Measurements from ENCODE around the gene ZNF862. TPM values are rescaled to one million over a fixed set of nuclear protein-coding genes. Genes with fewer than 3 reads are reported as not detected.

ZNF862 gene
- total and polyA plus RNA-seq, 2 donors (not counting 3 experiments of a cell fraction or from before 2014, with no cell fraction given), result 10.8 to 14.7 TPM

DNA sequence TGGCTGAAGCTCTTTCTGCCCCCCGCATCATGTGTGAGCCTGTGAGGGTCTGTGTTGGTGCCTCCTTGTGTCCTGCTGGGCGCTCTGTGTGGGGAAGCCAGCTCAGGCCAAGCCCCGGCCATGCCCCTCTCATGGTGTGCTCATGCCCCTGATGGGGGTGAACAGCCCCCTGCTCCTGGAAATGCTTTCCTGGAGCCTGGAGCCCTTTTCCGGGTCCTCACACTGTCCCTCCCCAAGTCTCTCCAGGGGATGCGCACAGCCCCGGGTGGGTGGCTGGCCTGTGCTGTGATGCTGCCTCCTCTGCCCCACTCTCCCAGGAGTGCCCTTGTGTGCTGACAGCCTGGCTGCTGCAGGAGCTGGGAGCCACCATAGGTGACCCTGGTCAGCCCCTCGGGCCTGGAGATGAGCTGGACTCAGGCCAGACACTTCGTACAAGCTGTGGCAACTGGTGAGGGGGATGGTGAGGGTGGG, 20.8 kb upstream of the ZNF862 start:
- Histone ChIP-seq H3K9me3 (replicated peaks; ENCODE audit: control insufficient read depth, insufficient read depth, low read length) (no peaks in the 10 kb centered on the region), H3K27me3 (ENCODE audit: control insufficient read depth in 2 of 2, insufficient read depth in 2 of 2, low read length in 2 of 2) (no peaks in the 10 kb centered on the region), H3K4me1 (ENCODE audit: control insufficient read depth, extremely low read depth, insufficient read depth, low read length) (no peaks in the 10 kb centered on the region), H3K4me2 (ENCODE audit: insufficient read depth, low read length) (no peak overlapping the region), H2AFZ (ENCODE audit: low read depth, low read length) (no peak overlapping the region), H3K79me2 (ENCODE audit: control insufficient read depth, insufficient read depth, low read length) (no peaks in the 10 kb centered on the region), H3K9me1 (replicated peaks; ENCODE audit: control insufficient read depth, extremely low read depth, insufficient read depth, low read length) (no peaks in the 10 kb centered on the region), H3K9ac (replicated peaks; ENCODE audit: extremely low read depth, insufficient read depth, low read length) (no peak overlapping the region), H3K36me3 (ENCODE audit: control insufficient read depth in 2 of 2, extremely low read depth in 1 of 2, insufficient read depth in 2 of 2, low read length in 2 of 2) (no peaks in the 10 kb centered on the region), H3K4me3 (replicated peaks in 1 of 3; ENCODE audit: insufficient read depth in 1 of 3, low read depth in 1 of 3, low read length in 3 of 3) (no peak overlapping the region), H4K20me1 (replicated peaks; ENCODE audit: control insufficient read depth, extremely low read depth, insufficient read depth, low read length) (no peaks in the 10 kb centered on the region), H3K27ac (ENCODE audit: insufficient read depth, low read depth, low read length) (no peak overlapping the region)
- ChIA-PET CTCF (interaction anchor here (1.3 kb wide), 1 partner anchor 11 kb away, joined by 4 read pairs; no protein-coding TSS in a partner anchor), POLR2A (no interaction called here)
- BruUV-seq (replicated peaks), result no TSS peak
- TF ChIP-seq, protein P1, sequence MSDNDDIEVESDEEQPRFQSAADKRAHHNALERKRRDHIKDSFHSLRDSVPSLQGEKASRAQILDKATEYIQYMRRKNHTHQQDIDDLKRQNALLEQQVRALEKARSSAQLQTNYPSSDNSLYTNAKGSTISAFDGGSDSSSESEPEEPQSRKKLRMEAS (IDR thresholded peaks at IDR 0.05; ENCODE audit: insufficient read depth, insufficient read length), result no peak
- no peak for TF ChIP-seq MYC (IDR thresholded peaks at IDR 0.05; ENCODE audit: low read depth, low read length)
- dilution Hi-C loops (cut with MboI; ENCODE audit: extremely low pct_ligation_motif_present, low sequenced_read_pairs), result no loop called here
- intact Hi-C loops (cut with micrococcal nuclease), result no loop called here
- no peak for DNase-seq (ENCODE audit: low read depth, low spot score)
- FAIRE-seq, result no peak

GRCh38 chr7:149817836-149818535, 20.2 kb upstream of the ZNF862 start:
- Histone ChIP-seq H3K36me3 (ENCODE audit: control insufficient read depth in 2 of 2, extremely low read depth in 1 of 2, insufficient read depth in 2 of 2, low read length in 2 of 2) (no peaks in the 10 kb centered on the region), H3K9me1 (replicated peaks; ENCODE audit: control insufficient read depth, extremely low read depth, insufficient read depth, low read length) (no peaks in the 10 kb centered on the region), H3K27me3 (ENCODE audit: control insufficient read depth in 2 of 2, insufficient read depth in 2 of 2, low read length in 2 of 2) (no peaks in the 10 kb centered on the region), H2AFZ (ENCODE audit: low read depth, low read length) (no peak overlapping the region), H3K4me3 (replicated peaks in 1 of 3; ENCODE audit: insufficient read depth in 1 of 3, low read depth in 1 of 3, low read length in 3 of 3) (no peak overlapping the region), H3K4me2 (ENCODE audit: insufficient read depth, low read length) (no peak overlapping the region), H4K20me1 (replicated peaks; ENCODE audit: control insufficient read depth, extremely low read depth, insufficient read depth, low read length) (no peaks in the 10 kb centered on the region), H3K4me1 (ENCODE audit: control insufficient read depth, extremely low read depth, insufficient read depth, low read length) (no peaks in the 10 kb centered on the region), H3K79me2 (ENCODE audit: control insufficient read depth, insufficient read depth, low read length) (no peaks in the 10 kb centered on the region), H3K9ac (replicated peaks; ENCODE audit: extremely low read depth, insufficient read depth, low read length) (no peak overlapping the region), H3K9me3 (replicated peaks; ENCODE audit: control insufficient read depth, insufficient read depth, low read length) (no peaks in the 10 kb centered on the region), H3K27ac (ENCODE audit: insufficient read depth, low read depth, low read length) (no peak overlapping the region)
- TF ChIP-seq MYC (IDR thresholded peaks at IDR 0.05; ENCODE audit: low read depth, low read length) (no peak), FOS (IDR thresholded peaks at IDR 0.05; ENCODE audit: borderline replicate concordance, insufficient read depth, low read length) (no peak), JUN (IDR thresholded peaks at IDR 0.05; ENCODE audit: borderline replicate concordance, insufficient read depth, insufficient read length, low read depth) (no peak), POLR2A (IDR thresholded peaks at IDR 0.05; ENCODE audit: low read depth, low read length) (no peak), CTCF (IDR thresholded peaks at IDR 0.05; ENCODE audit: extremely low read depth in 1 of 2, insufficient read depth in 1 of 2, low read depth in 1 of 2, low read length in 2 of 2) (no peak), EZH2 (IDR thresholded peaks at IDR 0.05; ENCODE audit: borderline replicate concordance, low read depth, low read length, severe bottlenecking) (no peak), POLR2AphosphoS5 (IDR thresholded peaks at IDR 0.05; ENCODE audit: insufficient read depth, low read depth, low read length) (no peak), GATA2 (IDR thresholded peaks at IDR 0.05; ENCODE audit: insufficient read depth, insufficient read length, low read depth, low read length) (no peak)
- TF ChIP-seq, protein P1 (IDR thresholded peaks at IDR 0.05; ENCODE audit: insufficient read depth, insufficient read length), result no peak
- DNase-seq (ENCODE audit: low read depth, low spot score) (no peak), FAIRE-seq (no peak)
- ChIA-PET CTCF (interaction anchor here (1.3 kb wide), 1 partner anchor 12 kb away, joined by 4 read pairs; no protein-coding TSS in a partner anchor), POLR2A (no interaction called here)
- no TSS peak for BruUV-seq (replicated peaks)
- intact Hi-C loops (cut with micrococcal nuclease) (no loop called here), dilution Hi-C loops (cut with MboI; ENCODE audit: extremely low pct_ligation_motif_present, low sequenced_read_pairs) (no loop called here)

Measured in endothelial cell of umbilical vein (primary cell).